Suppressor macrophage treated with lipopolysaccharide for 1 hour (primary cell): ENCODE data around the gene RNF144B.
A peak's percentile ranks its signal among the peaks of the same experiment; 100 is the strongest.
"Not testable (repeated sequence)": the region's sequence is repeated elsewhere in the genome, so short reads cannot be mapped to it uniquely, and the experiment has no call there.

ENCODE experiments used
- DNase-seq, 3 donors: peaks; one replicate each; pipeline ENCODE4 v3.0.0-alpha.2; 2020 to 2022

RNF144B gene

GRCh38 chr6:18387061-18387721 is at the start of gene RNF144B:
RNF144B (plus strand) TSS chr6:18387350; CDS start chr6:18399535, 12,185 bp downstream.
- DNase-seq: peak; percentile 93 to 95 (median 95)

DNA sequence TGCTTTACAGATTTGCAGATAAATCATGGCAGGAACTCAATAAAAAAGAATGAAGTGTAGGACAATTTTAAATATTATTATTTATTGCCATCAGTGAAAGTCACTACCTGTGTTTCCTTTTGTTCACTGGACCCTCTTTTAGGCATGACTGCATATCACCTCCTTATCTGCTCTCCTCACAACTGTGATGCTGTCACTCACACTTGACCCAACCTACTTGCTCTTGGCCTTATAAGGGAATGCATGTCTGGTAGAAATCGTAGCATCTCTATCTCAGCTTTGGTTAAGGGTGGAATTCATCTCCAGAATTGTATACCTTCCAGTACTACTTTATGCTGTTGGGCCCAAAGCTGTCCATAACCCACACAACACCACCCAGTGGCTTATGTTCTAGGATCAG is 47.6 kb upstream of the RNF144B start:
- DNase-seq: no peak

DNA sequence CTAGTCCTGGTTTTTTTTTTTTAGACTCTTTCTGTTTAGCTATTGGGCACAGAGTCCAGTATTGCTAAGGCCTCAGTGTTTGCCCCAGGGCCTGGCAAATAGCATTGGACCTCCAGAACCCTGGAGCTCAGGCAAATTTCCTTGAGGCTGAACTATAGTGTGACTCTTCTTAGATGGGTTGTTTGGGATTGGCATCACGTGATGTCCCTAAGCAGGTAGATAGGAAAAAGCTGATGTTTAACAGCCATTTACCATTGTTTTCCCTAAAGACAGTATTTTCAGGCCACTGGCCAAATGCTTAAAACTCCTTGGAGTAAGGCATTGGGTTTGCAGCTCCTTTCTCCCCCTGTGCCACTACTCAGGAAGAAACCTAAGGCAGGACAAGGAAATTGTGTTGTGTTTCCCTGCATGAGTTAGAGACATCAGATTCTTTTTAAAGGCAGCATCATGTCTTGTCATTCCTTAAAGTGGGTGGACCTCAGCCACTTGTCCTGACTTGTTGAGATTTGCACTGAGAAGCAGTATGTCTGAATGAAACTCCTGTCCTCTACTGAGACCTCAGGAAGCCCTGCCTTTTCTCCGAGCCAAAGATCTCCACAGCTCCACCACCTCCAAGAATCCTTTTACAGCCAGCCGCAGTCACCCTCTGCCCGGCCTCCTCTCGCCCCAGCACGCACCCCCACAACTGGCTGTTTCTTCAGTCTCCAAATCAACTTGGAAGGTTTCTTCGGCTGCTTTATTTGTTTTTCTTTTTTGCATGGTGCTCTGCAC is 46.2 kb upstream of the RNF144B start:
- DNase-seq: no peak

GRCh38 chr6:18342223-18342622 is 44.9 kb upstream of the RNF144B start:
- DNase-seq: no peak

DNA sequence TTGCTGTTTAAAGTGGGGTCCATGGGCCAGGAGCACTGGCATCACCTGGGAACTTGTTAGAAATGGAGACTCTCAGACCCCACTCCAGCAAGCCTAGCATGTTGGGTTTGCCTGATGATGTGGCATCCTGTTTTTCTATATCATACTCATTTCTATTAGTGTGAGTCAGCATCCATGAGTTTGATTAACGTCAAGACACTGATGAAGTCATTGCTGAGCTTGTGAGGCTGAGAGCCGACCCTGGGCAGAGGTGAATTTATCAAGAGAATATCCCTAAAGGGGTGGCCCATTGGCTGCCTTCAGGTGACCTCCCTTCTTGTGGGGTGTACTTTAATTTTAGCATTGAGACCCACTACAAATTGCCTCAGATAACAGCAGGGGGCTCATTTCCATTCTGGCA is 43.4 kb upstream of the RNF144B start:
- DNase-seq: peak; percentile 63 to 83 (median 73)

GRCh38 chr6:18347021-18347577 is 40.1 kb upstream of the RNF144B start:
- DNase-seq: peak in 2 of 3 donors; percentile 34 to 57

DNA sequence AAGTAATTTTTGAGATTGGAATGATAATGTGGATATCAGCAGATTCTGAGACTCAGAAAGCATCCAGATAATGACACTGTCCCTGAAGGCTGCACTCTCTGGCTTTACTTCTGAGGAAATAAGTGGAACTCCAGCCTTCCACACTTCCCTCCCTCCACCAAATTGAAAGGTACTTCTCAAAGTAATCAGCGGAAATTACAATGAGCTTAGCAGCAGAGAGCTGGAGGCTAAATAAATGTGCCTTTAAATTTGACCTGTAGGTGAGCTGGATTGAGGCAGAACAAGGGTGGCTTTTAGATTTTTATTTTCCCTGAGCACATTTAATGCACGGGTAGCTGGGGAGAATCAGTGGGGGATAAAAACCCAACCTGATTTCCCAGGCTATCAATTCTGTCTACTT is 39.3 kb upstream of the RNF144B start:
- no peak for DNase-seq

GRCh38 chr6:18349386-18349785 is 37.8 kb upstream of the RNF144B start:
- DNase-seq: peak; percentile 44 to 69 (median 63)

DNA sequence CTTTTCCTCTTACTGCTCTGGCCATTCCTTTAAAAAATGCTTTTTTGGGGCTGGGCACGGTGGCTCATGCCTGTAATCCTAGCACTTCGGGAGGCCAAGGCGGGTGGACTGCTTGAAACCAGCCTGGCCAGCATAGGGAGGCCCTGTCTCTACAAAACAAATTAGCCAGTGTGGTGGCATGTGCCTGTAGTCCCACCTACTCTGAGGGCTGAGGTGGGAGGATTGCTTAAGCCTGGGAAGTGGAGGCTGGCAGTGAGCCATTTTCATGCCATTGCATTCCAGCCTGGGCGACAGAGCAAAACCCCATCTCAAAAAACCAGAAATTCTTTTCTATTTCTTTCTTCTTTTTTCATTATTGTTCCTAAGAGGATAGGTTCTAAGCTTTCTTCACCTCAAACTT is 36.9 kb upstream of the RNF144B start:
- DNase-seq: peak; percentile 65 to 75 (median 70)

- peak; percentile 87 to 96 (median 94) for DNase-seq
These were observed 36.4 kb upstream of the RNF144B start for GRCh38 chr6:18350712-18351111.

DNA sequence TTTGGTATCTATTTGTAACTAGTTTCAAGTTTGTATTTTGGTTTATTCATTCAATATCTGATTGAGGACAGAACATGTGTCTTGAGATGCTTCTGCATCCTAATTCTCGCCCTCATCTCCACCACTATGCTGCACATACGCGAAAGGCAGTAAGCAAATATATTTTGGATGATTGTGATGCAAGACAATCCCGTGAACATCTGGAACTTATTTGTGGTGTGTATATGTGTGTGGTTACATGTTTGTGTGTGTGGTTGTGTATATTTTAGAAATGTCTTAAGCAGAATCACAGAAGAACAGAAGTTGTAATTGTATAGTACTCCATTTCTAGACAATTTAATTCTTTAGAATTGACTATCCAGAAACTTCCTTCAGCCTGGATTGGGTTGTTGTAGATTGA is 35.1 kb upstream of the RNF144B start:
- no peak for DNase-seq

- DNase-seq: peak in 1 of 3 donors; percentile 18
These were observed 34.3 kb upstream of the RNF144B start for GRCh38 chr6:18352842-18353241.

- DNase-seq: peak; percentile 49 to 52 (median 52)
These were observed 33.9 kb upstream of the RNF144B start for GRCh38 chr6:18353251-18353650.

DNA sequence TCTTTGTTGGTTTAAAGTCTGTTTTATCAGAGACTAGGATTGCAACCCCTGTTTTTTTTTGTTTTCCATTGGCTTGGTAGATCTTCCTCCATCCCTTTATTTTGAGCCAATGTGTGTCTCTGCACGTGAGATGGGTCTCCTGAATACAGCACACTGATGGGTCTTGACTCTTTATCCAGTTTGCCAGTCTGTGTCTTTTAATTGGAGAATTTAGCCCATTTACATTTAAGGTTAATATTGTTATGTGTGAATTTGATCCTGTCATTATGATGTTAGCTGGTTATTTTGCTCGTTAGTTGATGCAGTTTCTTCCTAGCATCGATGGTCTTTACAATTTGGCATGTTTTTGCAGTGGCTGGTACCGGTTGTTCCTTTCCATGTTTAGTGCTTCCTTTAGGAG is 29.6 kb upstream of the RNF144B start:
- not testable (repeated sequence) for DNase-seq

DNA sequence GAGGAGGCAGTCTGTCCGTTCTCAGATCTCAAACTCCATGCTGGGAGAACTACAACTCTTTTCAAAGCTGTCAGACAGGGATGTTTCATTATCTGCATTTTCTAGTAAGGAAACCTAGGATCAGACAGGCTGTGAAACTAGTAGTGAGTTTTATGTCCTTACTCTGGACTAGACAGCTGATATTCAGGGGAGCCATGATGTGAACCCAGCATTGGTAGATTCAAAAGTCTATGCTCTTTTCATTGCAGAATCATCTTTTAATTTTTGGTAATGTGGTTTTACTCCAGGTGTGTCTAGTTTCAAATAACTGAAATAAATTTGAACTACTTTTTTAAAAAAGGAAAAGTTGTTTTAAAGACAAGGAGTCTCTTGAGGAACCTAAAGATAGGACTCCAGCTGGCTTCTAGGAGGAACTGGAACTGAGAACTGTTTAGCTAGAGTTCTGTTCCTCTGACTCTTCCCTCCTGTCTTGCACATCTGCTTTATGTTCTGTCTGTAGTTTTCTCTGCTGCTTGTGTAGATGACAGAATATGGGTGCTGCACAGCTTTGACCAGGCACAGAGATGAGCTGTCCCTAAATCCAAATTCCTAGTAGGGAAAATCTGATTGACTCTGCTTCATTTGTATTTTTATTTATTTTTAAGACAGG is 27.8 kb upstream of the RNF144B start:
- peak; percentile 61 to 78 (median 75) for DNase-seq

DNA sequence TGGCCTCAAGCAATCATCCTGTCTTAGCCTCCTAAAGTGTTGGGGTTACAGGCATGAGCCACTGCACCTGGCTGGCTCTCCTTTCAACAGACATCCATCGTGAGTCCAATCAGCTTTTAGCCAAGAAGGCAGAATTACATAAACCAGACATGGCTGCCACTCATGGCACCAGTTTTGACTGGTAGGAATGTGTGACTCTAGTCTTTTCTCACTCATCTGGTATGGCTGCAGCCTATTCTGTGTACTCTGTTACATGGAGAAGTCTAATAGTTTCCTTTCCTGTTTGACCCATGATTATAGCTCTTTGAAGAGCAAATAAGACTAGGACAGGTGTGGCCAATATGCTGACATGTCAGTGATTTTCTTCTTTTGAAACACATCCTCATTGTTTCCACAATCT is 27.0 kb upstream of the RNF144B start:
- DNase-seq: no peak

DNA sequence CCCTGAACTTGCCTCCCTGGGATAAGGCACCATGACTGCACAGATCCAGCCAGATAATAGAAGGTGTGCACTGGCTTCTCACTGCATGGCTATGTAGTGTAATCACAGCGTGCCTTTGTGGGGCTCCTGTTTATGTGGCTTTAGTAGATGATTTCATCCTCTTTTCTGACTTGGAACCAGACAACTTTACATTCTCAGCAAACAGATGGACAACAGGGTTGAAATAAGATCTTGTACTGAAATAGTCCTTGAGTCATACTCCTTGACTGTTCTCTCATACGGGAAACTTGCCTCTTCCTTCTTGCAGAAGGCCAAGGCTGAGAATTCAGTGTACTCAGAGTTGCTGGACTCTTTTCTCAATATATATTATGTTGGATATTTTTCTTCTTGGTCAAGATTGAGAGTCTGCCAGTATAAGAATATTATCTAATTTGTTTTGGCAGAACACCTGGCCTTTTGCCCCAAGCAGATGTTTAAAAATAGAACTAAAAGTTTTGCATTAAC is 25.0 kb upstream of the RNF144B start:
- peak; percentile 35 to 55 (median 47) for DNase-seq

- DNase-seq: no peak
These were observed 23.4 kb upstream of the RNF144B start for GRCh38 chr6:18363746-18364145.

GRCh38 chr6:18364561-18364960 is 22.6 kb upstream of the RNF144B start:
- not testable (repeated sequence) for DNase-seq

GRCh38 chr6:18367371-18367770 is 19.8 kb upstream of the RNF144B start:
- no peak for DNase-seq

DNA sequence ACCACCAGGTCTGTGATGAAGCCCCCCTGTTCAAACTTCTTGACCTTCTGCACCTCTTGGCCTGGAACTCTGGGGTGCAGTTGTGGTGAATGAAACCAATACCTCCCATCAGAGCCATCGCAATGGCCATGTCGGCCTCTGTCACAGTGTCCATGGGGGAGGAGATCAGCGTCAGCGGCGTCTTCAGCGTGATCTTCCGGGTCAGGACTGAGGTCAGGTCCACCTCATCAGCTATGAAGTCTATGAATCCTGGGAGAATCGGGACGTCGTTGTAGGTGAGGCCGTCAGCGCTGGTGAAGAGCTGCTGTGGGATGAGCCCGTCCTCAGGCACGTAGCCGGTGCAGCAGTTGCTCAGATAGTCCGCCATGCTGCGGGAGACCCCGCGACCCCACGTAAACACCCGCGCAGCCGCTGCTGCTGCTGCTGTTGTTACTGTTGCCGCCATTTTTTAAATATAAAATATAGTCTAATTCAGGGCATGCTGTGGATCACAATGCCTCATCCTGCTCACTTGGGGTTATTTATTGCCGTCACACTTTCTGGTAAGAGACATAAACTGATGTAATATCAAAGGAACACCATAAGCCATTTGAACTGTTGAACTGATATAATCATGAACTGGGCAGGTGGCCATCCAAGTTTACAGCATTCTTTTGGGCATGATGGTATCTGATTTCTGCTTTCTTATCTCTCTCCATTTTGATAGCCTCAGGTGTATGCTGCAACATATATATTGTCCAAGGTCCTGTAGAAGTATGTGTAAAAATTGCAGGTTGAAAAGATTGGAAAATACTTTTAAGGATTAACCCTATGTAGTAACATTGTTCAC is 18.7 kb upstream of the RNF144B start:
- no peak for DNase-seq

DNA sequence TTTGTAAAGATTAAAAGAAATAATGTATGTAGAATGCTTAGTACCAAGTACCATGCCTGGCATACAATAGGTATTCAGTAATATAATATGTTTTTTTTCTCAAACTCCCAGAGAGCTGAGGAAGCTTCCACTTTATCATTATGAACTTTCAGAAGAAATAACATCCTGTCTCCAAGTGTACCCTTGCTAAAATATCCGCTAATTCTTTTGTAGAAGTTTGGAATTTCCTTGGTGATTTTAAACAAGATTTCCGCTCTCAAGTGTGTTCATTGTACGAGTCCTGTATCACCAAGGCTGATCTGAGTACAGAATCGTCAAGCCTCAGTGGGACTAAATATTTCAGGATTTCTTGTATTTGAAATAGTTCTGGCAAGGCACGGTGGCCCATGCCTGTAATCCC is 16.1 kb upstream of the RNF144B start:
- DNase-seq: no peak
